GM19452 (cell line): ENCODE data around the gene CTNNA3.
"Not testable (repeated sequence)": the region's sequence is repeated elsewhere in the genome, so short reads cannot be mapped to it uniquely, and the experiment has no call there.

Source experiments
- ATAC-seq: cut with Tn5 transposase; IDR thresholded peaks from one replicate; pipeline ENCODE4 v1.9.1; 2021; ENCODE audit not compliant: unreplicated experiment

The CTNNA3 gene

DNA sequence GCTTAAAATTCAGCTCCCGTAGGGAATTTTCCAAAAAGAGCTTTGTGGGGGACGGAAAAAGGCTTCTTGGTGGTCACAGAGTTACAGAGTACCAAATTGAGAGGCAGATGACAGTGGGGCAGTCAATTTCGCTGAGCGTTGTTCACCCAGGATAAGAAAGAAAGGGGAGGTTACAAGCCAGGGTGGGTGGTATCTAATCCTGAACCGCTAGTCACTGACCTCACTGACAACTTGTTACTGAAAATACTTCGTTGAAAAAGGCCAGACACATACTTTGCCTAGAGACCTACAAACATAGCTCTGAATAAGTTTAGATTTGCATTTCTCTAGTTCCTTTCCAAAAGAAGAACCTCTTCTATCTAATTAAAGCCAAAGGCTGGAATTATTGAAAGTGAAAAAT, at the start of gene CTNNA3:
Gene CTNNA3 (minus strand): TSS at position 167 of the 400 bp plus-strand sequence.
- ATAC-seq: no peak

DNA sequence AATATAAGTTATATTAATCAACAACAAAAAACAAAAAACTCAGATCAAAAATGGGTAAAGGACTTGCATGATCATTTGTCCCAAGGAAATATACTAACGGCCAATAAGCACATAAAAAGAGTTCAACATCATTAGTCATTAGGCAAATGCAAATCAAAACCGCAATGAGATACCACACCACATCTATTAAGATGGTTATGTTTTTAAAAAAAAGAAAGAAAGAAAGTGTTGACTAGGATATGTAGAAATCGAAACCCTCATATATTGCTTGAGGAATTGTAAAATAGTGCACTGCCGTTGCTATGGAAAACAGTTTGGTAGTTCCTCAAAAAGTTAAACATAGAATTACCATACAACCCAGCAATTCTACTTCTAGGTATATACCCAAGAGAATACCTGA, 39.4 kb upstream of the CTNNA3 start:
- ATAC-seq: no peak

DNA sequence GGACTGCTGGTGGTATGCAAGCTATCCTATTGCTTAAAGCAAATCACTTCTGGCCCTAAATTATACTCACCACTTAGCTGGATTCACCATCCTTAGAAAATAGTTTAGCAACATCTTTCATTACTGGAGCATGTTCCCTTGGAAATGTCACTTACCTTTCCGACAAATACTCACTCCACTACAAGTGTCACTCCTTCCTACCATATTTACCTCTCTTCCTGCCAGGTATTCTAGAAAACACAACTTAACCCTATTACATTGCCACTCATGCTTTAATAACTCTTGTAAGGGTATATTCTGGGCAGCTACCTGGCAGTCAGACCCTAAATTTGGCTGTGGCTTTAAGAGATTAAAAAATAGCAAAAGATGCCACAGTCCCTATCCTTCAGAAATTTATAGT, 37.5 kb upstream of the CTNNA3 start:
- ATAC-seq: no peak

DNA sequence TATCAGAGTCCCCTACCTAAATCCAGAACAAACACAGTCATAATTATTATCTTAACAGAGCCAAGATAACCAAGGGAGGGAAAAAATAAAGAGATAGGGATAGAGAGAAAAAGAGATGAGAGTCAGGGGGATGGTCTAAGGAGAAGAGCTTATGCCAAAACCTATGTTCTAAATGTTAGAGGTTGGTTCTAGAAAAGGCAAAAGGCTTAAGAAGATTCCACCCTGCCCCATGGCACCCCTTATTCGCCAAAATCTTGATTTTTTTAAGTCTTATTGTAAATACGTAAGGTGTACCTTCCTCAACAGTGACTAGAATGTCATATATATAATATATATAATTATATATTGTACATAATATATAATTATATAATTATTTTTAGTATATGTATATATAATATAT, 29.6 kb upstream of the CTNNA3 start:
- no peak for ATAC-seq

DNA sequence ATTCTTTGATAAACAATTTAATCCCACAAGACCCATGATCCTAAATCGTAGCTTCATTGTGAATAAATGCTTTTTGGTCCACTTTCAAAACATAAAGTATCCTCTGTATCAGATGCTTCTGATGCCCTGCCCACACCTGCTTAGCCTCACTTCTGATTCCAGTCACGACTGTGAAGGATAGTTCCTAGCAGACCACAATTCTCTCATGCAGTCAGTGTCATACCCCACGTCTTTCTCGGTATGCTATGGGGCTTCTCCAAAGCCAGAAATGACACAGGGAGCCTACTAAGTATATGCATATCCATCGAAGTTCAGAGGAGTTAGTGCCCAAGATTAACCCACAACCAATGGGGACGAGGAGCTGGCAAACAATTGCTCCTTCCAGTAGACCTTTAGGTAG, 27.6 kb upstream of the CTNNA3 start:
- no peak for ATAC-seq

DNA sequence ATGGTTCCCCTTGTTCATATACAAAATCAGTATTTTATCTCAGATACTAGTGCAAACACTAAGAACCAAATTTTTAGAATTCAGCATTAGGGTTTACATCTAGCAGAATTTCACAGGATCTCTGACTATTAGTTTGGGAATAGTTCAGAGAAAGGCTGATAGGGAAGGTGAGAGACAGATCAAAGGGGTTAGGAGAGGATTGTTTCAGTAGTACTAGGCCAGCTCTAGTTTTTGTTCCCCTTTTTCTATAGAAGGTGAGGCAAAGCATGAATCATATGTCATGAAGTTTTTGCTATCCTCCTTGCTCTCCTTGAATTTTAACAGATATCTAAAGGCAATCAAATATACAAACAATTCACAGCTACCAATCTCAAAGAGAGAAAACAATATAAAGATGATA, 26.1 kb upstream of the CTNNA3 start:
- peak; percentile 66 for ATAC-seq

DNA sequence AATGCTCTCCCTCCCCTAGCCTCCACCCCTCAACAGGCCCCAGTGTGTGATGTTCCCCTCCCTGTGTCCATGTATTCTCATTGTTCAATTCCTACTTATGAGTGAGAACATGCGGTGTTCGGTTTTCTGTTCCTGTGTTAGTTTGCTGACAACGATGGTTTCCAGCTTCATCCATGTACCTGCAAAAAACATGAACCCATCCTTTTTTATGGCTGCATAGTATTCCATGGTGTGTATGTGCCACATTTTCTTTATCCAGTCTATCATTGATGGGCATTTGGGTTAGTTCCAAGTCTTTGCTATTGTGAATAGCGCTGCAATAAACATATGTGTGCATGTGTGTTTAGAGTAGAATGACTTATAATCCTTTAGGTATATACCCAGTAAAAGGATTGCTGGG, 20.5 kb upstream of the CTNNA3 start:
- ATAC-seq: not testable (repeated sequence)

DNA sequence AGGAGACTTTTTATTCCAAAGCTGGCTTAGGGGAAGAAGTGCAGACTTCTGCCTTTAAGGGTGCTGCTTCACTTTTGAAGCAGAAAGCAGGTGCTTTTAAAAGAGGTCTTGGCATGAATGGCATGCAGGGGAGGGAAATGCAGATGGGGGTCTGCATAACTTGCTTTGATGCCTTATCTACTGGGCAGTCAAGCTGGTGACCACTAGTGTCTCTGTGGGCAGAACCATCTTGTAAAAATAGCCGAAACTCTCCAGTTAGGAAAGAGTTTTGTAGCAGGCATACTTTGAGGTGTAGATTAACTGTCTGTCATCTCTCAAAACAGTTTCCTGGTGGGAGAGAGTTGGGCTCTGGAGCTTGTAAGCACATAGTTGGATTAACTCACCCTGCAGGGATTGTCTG, 9.9 kb upstream of the CTNNA3 start:
- ATAC-seq: no peak

DNA sequence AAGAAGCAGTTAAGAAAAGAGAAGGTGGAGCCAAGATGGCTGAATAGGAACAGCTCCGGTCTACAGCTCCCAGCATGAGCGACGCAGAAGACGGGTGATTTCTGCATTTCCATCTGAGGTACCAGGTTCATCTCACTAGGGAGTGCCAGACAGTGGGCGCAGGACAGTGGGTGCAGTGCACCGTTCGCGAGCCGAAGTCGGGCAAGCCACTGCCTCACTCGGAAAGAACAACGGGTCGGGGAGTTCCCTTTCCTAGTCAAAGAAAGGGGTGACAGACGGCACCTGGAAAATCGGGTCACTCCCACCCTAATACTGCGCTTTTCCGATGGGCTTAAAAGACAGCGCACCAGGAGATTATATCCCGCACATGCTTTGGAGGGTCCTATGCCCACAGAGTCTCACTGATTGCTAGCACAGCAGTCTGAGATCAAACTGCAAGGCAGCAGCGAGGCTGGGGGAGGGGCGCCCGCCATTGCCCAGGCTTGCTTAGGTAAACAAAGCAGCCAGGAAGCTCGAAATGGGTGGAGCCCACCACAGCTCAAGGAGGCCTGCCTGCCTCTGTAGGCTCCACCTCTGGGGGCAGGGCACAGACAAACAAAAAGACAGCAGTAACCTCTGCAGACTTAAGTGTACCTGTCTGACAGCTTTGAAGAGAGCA, 3.7 kb upstream of the CTNNA3 start:
- ATAC-seq: not testable (repeated sequence)

DNA sequence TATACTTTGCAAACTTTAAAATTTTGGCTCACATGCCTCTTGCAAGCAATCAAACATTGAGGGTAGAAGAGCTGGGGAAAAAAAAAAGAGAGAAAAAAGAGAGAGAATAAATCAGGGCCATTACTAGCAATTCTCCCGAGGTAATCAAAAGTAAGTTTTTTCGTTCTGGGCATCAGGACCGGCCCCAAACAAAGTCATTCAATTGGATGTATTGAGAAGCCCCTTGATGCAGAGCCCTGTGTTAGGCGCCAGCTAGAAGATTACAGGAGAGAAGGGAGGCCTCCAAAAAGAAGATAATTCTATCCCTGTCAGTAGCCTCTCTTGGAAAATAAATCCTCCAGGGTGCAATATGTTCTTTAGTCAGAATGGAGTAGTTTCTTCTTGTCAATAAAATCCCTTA, 2.2 kb upstream of the CTNNA3 start:
- no peak for ATAC-seq

DNA sequence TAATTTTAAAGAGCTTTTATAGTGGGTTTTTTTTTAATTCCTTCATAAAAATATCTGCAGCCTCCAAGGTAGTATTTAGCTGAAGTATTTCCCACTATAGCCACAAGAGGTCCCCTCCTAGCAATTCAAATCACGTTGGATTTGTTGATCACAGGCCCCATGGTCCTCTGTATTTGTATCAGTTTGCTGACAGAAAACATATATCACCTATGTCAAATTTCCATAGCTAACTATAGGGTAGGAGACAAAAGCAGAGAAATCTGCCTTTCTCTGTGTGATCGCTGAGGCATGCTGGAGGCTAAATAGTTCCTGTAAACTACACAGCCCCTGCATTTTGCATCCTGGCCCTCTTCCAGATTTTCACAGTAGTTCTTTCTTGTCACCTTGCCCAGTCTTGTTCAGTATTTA, 1.7 kb upstream of the CTNNA3 start:
- no peak for ATAC-seq

DNA sequence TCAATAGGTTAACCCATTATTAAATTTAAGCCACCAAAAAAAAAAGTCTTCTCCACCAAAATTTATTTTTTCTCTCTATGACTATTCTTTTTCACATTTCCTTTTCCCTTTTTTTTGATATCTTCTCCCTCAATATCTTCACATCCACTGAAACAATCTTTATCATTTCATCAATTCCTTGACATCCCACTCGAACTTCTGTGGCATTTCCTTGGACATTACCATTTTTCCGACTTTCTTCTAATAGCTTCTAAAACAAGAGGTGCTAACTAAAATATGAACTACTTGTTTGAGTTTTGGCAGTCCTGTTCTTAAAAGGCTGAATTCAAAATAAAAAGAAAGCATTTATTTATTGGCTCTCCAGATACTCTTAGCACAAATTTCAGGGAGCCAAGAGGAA, 684 bp upstream of the CTNNA3 start:
- ATAC-seq: no peak

DNA sequence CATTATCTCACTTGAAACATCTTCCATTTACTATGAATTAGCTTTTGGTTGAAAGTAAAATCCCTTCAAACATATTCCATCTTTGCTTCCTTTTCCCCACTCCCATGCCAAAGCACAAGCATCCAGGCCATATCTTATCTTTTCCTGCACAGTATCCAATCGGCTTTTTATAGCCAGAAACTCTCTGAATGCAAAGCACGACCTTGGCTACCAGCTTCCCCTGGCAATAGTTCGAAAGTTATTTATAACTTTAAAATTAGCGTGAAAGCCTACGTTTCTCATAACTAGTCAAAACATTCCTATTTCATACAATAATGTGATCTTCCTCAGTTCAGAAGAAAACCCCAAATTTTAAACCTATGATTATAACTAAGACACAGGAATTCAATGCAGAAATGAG, 440 bp downstream of the CTNNA3 start:
- ATAC-seq: no peak

DNA sequence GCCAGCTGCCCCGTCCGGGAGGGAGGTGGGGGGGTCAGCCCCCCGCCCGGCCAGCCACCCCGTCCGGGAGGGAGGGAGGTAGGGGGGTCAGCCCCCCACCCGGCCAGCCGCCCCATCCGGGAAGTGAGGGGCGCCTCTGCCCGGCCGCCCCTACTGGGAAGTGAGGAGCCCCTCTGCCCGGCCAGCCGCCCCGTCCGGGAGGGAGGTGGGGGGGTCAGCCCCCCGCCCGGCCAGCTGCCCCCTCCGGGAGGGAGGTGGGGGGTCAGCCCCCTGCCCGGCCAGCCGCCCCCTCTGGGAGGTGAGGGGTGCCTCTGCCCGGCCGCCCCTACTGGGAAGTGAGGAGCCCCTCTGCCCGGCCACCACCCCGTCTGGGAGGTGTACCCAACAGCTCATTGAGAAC, 4.1 kb downstream of the CTNNA3 start:
- ATAC-seq: not testable (repeated sequence)

DNA sequence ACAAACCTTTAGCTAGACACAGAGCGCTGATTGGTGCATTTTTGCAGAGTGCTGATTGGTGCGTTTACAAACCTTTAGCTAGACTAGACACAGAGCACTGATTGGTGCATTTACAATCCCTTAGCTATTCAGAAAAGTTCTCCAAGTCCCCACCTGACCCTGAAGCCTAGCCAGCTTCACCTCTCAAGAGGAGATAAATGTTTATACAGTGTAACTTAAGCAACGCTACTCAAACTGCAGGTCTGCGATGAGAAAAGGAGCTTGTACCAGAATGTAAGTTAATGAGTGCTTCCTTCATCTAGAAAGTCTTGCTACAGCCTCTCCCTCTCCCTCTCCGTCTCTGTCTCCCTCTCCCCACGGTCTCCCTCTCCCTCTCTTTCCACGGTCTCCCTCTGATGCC, 5.5 kb downstream of the CTNNA3 start:
- ATAC-seq: not testable (repeated sequence)

DNA sequence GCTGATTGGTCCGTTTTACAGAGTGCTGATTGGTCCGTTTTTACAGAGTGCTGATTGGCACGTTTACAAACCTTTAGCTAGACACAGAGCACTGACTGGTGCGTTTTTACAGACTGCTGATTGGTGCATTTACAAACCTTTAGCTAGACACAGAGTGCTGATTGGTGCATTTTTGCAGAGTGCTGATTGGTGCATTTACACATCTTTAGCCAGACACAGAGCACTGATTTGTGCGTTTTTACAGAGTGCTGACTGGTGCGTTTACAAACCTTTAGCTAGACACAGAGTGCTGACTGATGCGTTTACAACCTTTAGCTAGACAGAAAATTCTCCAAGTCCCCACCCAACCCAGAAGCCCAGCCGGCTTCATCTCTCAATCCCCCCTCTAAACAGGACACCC, 11.9 kb downstream of the CTNNA3 start:
- not testable (repeated sequence) for ATAC-seq

DNA sequence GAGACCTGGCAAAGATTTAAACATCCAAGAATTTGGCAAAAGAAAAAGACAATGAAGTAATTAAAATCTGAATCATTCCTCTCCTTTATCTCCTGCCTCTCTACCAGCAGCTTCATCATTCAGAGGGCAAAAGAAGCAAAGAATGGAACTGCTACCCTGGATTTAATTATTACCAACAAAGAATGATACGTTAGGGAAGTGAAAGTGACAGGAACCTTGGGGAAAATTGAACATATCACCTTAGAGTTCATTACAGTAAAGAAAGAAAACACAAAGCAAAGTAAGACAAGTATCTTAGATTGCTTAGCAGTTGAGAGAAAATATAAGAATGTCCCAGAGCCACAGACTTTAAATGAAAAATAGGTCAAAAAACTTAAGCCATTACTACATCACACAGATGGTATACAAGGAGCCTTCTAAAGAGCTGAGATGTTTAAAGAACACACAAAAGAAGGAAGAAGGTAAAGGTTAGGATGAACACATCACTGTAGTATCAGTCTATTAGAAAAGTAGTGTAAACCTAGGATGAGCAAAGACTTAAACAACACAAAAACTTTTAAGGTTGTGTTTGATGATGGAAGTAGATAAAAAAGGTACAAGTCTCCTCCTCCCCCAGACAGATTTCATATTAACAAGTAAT, 17.5 kb downstream of the CTNNA3 start:
- no peak for ATAC-seq

DNA sequence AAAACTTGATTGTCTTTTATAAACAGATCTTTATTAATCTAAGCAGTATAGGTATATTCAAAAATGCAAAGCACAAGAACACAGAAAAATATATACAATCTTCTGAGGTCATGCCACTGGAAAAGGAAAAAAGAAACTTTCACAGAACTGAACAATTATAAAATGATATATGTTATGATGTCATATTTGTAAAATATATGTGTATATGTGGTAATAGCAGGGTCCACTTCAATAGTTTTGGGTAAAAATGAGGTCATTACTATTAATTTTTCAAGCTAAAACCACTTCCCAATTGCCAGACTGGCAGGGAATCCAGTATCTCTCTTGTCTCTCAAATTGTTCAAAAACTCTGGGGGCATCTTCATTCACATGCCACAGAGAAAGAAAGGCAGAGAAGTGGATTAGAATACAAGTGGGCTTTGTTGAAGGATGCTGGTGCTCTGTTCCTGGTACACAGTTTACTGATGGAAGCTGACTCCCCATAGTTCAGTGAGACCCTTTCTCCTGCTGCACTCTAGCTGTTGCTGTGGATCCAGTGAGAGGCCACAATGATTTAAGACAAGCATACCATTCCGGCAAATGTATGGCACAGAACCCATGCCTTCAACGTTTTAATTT, 19.7 kb downstream of the CTNNA3 start:
- ATAC-seq: no peak

DNA sequence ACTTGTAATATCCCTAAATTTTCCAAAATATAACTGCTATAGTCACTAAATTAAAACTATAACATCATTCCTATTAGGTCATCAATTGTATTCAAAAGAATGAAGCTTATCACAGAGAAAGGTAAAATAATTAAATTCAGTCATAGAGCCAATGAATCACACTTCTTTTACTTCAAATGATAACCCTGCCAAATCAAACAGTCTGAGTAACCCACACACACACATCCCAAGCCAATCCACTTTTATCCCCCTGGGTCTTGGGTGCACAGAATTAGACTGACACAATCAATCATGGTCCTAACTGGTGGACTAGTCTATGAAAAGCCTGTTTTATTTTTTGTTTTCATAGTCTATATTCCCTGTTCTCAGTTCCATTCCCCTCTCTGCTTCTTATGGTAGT, 25.6 kb downstream of the CTNNA3 start:
- ATAC-seq: no peak

DNA sequence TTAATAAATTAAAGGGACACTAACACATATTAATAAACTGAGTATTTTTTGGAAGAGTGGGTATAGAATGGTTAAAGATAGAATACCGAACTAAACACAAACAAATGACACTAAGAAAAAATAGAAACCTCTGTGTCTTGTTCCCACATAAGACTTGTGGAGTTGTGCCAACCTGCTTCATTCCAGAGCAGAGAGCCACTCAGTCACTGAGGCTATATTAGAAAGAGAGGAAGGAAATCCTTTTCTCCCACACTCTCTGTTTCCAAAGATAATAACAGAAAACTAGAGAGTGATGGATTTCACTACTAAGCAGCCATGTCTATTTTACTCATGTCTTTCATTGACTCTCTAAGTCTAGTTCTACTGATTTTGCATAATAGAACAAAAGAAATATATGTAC, 26.0 kb downstream of the CTNNA3 start:
- ATAC-seq: no peak

DNA sequence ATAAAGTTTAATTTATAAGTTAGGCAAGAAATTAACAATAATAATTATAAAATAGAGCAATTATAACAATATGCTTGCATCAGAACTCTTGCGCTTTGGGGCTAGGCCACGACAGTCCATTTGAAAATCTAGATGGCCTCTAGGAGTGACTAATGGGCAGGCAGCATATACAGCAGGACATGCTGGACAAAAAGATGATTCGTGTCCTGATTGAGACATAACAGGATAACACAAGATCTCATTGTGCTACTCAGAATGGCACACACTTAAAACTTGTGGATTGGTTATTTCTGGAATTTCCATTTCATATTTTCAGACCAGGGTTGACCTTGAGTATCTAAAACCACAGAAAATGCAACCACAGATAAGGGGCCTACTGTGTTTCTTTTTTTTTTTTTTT, 27.5 kb downstream of the CTNNA3 start:
- no peak for ATAC-seq

DNA sequence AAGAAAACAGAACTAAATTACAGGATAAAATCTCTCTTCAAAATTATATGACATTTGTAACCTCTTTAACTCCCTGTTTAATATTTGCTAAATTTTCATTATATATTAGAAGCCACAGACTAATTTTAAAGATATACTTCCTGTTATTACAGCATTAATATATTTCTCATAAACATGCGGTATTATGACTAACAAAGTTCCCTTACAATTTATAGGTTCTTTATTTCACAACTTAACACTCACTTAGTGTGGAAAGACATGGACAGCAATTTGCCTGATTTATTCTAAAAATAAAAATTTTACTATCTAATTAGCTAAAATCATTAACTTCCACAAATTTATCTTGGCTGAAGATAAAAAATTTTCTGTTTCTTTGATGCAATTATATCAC, 29.0 kb downstream of the CTNNA3 start:
- no peak for ATAC-seq
